CD4-positive, alpha-beta memory T cell (primary cell): ENCODE results near the gene CREB3. TPM values are rescaled to one million over a fixed set of nuclear protein-coding genes. Genes with fewer than 3 reads are reported as not detected.

Experiments used
- CTCF ChIA-PET: fragments of 350-600 bp; sonication (Branson Sonifier 250); formaldehyde crosslinking; loops from one replicate; lab custom pipeline; 2021; ENCODE audit warnings: inconsistent platforms; ENCODE audit not compliant: partially characterized antibody; lab: Charles Lee
- POLR2A ChIA-PET: fragments of 350-600 bp; sonication (Branson Sonifier 250); formaldehyde crosslinking; loops from one replicate; lab custom pipeline; 2021; ENCODE audit not compliant: partially characterized antibody; lab: Charles Lee
- DNase-seq, 5 donors: peaks; one replicate each; pipeline versions ENCODE4 v3.0.0 to v3.0.0-alpha.2; 2020 to 2022; ENCODE audit warnings: mixed read lengths in 1 of 5
- H3K27ac ChIP-seq: one replicate; pipeline ENCODE4 v1.7.0; 2013; ENCODE audit warnings: low read depth, low read length
- H3K27me3 ChIP-seq: 2 replicates; pipeline ENCODE4 v1.7.0; 2013; ENCODE audit warnings: mild to moderate bottlenecking, low read length, moderate library complexity; ENCODE audit not compliant: insufficient read depth
- H3K36me3 ChIP-seq: 2 replicates; pipeline ENCODE4 v1.7.0; 2013; ENCODE audit warnings: mild to moderate bottlenecking, low read length, moderate library complexity; ENCODE audit not compliant: insufficient read depth
- H3K4me1 ChIP-seq: 2 replicates; pipeline ENCODE4 v1.7.0; 2013; ENCODE audit warnings: mild to moderate bottlenecking, low read length, moderate library complexity; ENCODE audit not compliant: insufficient read depth
- H3K4me3 ChIP-seq, 2 donors: one replicate each; pipeline ENCODE4 v1.7.0; 2013; ENCODE audit warnings: low read length in 2 of 2, mild to moderate bottlenecking in 1 of 2
- H3K9me3 ChIP-seq, 2 donors: one replicate each; pipeline ENCODE4 v1.7.0; 2013; ENCODE audit warnings: low read length in 2 of 2, control low read depth in 1 of 2; ENCODE audit not compliant: control insufficient read depth in 1 of 2
- H3K27ac Mint-ChIP-seq, 7 donors: one replicate each; pipeline ENCODE4 v1.8.0; 2020 to 2021; ENCODE audit warnings: mixed read lengths in 7 of 7, mild to moderate bottlenecking in 6 of 7, inconsistent platforms in 3 of 7, moderate library complexity in 3 of 7
- H3K27me3 Mint-ChIP-seq, 2 donors: one replicate each; pipeline ENCODE4 v1.8.0; 2020 to 2021; ENCODE audit warnings: mixed read lengths in 2 of 2
- H3K36me3 Mint-ChIP-seq, 2 donors: one replicate each; pipeline ENCODE4 v1.8.0; 2020 to 2021; ENCODE audit warnings: mixed read lengths in 2 of 2, inconsistent platforms in 1 of 2, mild to moderate bottlenecking in 1 of 2
- H3K4me1 Mint-ChIP-seq, 4 donors: one replicate each; pipeline ENCODE4 v1.8.0; 2020 to 2021; ENCODE audit warnings: mixed read lengths in 4 of 4, mild to moderate bottlenecking in 1 of 4
- H3K4me3 Mint-ChIP-seq, 8 donors: one replicate each; pipeline ENCODE4 v1.8.0; 2020 to 2021; ENCODE audit warnings: mixed read lengths in 8 of 8, mild to moderate bottlenecking in 7 of 8, moderate library complexity in 6 of 8, inconsistent platforms in 3 of 8
- H3K9me3 Mint-ChIP-seq, 8 donors: one replicate each; pipeline ENCODE4 v1.8.0; 2020 to 2021; ENCODE audit warnings: mixed read lengths in 8 of 8, mild to moderate bottlenecking in 5 of 8, inconsistent platforms in 3 of 8, moderate library complexity in 1 of 8
- intact Hi-C: fragments of 100-400 bp; cut with micrococcal nuclease; formaldehyde crosslinking; loops from one replicate; pipeline ENCODE4 v1.15.1; 2023
- polyA plus RNA-seq, 2 donors: library from polyadenylated mRNA; unstranded; fragments of 300-500 nt; fragmentation: Illumina TruSeq; gene quantifications; one replicate each; pipeline ENCODE4 v1.2.3, GENCODE V29; 2021
- total RNA-seq, 2 experiments: library from RNA; stranded (reverse); gene quantifications; one replicate each; pipeline ENCODE4 v1.2.3, GENCODE V29; 2021

Gene CREB3
- total and polyA plus RNA-seq, 4 experiments from 2014 or later, result 24.8 to 59.7 (median 35.3) TPM

DNA sequence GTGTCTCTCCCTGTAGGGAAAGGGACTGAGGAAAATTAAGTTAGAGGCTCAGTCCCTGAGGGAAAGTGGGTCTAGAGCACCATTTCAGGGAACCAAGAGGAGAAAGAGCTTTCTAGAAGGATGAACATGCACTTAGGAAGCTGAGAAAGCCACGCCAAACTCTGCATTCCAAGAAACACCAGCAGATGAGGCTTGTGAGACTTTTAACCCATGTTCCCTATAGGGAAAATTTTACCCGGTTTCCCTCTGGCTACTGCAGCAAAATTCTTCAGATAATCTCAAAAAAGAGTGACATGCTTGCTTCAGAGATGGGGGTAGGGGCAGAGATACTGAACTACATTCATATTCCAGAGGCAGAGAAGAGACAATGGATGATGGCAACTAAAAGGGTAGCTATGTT, 9.0 kb upstream of the CREB3 start:
- H3K4me1 Mint-ChIP-seq, result peaks cover 3 to 15% (median 8%) of the 10 kb centered on the region in 4 donors
- ChIA-PET CTCF (interaction anchor here (0.8 to 1.6 kb wide), 3 partner anchors 27 to 76 kb away, joined by 3 to 6 read pairs (median 3); partner anchors contain the start of gene ARHGEF39), POLR2A (interaction anchor here (1.1 kb wide), 1 partner anchor 9 kb away, joined by 3 read pairs; no protein-coding TSS in a partner anchor)
- H3K27me3 ChIP-seq, result no peaks in the 10 kb centered on the region
- no peaks in the 10 kb centered on the region for H3K27me3 Mint-ChIP-seq
- no peak overlapping the region for H3K4me3 Mint-ChIP-seq
- peaks cover 56 to 75% of the 10 kb centered on the region in 2 donors for H3K36me3 Mint-ChIP-seq
- peaks cover 89% of the 10 kb centered on the region for H3K36me3 ChIP-seq
- DNase-seq, result no peak
- H3K27ac Mint-ChIP-seq, result peak overlapping the region in 1 of 7 donors; percentile 85
- peaks cover 20% of the 10 kb centered on the region for H3K4me1 ChIP-seq
- H3K27ac ChIP-seq, result no peak overlapping the region
- no peak overlapping the region for H3K4me3 ChIP-seq
- H3K9me3 Mint-ChIP-seq, result no peaks in the 10 kb centered on the region
- H3K9me3 ChIP-seq, result no peaks in the 10 kb centered on the region
- intact Hi-C loops, result no loop called here

DNA sequence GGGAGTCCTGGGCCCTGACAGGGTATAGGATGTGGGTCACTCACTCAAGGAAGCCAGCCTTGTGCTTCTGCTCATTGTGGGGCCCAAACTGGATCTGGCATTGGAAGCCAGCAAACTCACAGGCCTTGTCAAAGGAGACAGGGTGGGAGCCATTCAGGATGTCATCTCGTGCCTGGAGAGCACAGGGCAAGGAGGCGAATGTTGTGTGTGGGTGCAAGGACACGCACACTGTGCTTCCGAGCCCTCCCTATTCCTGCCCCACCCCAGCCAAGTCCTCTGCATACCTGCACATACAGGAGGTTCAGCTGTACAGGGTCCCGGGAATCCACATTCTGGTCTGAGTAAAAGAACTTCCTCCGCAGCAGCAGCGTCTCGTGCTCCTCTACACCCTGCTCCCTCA, 8.6 kb upstream of the CREB3 start:
- DNase-seq, result no peak
- Mint-ChIP-seq H3K27ac (peak overlapping the region in 3 of 7 donors; percentile 47 to 85 (median 71)), H3K4me1 (peaks cover 3 to 15% (median 8%) of the 10 kb centered on the region in 4 donors), H3K27me3 (no peaks in the 10 kb centered on the region), H3K9me3 (no peaks in the 10 kb centered on the region), H3K4me3 (no peak overlapping the region), H3K36me3 (peaks cover 55 to 73% of the 10 kb centered on the region in 2 donors)
- ChIA-PET POLR2A (no interaction called here), CTCF (interaction anchor here (1.6 kb wide), 2 partner anchors 27 to 76 kb away, joined by 3 to 6 read pairs; no protein-coding TSS in a partner anchor)
- no peak overlapping the region for H3K27ac ChIP-seq
- intact Hi-C loops, result no loop called here
- peaks cover 84% of the 10 kb centered on the region for H3K36me3 ChIP-seq
- H3K27me3 ChIP-seq, result no peaks in the 10 kb centered on the region
- peaks cover 24% of the 10 kb centered on the region for H3K4me1 ChIP-seq
- H3K4me3 ChIP-seq, result no peak overlapping the region
- H3K9me3 ChIP-seq, result no peaks in the 10 kb centered on the region

DNA sequence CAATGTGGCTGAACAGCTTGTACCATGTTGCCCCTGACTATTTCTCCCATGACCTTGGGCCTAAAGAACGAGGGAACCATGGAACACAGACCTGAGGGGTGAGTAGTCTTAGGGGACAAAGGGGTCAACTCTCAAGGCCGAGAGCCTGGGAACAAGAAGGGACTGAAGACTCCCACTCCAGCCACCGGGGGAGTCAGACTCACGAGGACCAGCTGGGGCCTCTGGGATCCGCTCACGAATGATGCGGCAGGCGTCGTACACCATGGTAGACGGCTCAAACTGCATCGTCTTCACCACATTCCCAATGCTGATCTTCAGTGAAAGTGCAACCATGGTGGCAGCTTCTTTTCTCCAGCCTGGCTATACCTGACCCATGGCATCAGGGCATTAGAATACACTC, 7.1 kb upstream of the CREB3 start:
- Histone ChIP-seq H3K4me1 (peaks cover 39% of the 10 kb centered on the region), H3K27me3 (no peaks in the 10 kb centered on the region), H3K9me3 (no peaks in the 10 kb centered on the region), H3K27ac (no peak overlapping the region), H3K4me3 (no peak overlapping the region), H3K36me3 (peaks cover 70% of the 10 kb centered on the region)
- ChIA-PET POLR2A (interaction anchor here (0.6 to 0.7 kb wide), 2 partner anchors 10 to 15 kb away, joined by 3 to 4 read pairs; no protein-coding TSS in a partner anchor), CTCF (interaction anchor here (1.3 to 9.3 kb wide), 3 partner anchors 10 to 30 kb away, joined by 3 to 118 read pairs (median 8); no protein-coding TSS in a partner anchor)
- Mint-ChIP-seq H3K9me3 (no peaks in the 10 kb centered on the region), H3K4me3 (no peak overlapping the region), H3K4me1 (peaks cover 3 to 15% (median 10%) of the 10 kb centered on the region in 4 donors), H3K36me3 (peaks cover 47 to 59% of the 10 kb centered on the region in 2 donors), H3K27ac (peak overlapping the region in 2 of 7 donors; percentile 15 to 35), H3K27me3 (no peaks in the 10 kb centered on the region)
- intact Hi-C loops, result no loop called here
- DNase-seq, result no peak

DNA sequence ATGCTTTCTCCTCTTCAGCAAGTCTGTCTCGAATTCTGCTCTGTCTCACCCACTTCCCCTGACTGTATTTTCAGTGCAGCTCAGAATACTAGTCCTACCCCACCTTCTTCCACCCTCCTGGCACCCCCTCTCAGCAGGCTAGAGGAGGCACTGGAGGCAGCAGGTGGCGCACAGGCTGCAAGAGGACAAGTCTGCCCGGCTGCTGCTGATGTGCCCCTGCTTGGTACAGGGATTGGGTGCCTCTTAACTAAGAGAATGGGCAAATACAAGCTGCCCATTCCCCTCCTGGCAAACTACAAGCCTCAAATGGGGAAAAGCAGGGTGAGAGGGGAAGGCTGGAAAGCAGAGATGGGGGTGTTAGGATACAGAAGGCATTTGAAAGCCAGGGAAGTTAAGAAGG, 5.5 kb upstream of the CREB3 start:
- peak overlapping the region; percentile 33 for H3K27ac ChIP-seq
- peak in 3 of 5 donors; percentile 15 to 53 (median 16) for DNase-seq
- peaks cover 38 to 45% of the 10 kb centered on the region in 2 donors for H3K36me3 Mint-ChIP-seq
- H3K27me3 ChIP-seq, result no peaks in the 10 kb centered on the region
- H3K4me1 Mint-ChIP-seq, result peaks cover 0 to 20% (median 13%) of the 10 kb centered on the region in 4 donors
- H3K36me3 ChIP-seq, result peaks cover 54% of the 10 kb centered on the region
- H3K27me3 Mint-ChIP-seq, result no peaks in the 10 kb centered on the region
- CTCF ChIA-PET, result interaction anchor here (0.7 to 14.6 kb wide), 10 partner anchors 9 to 123 kb away, joined by 3 to 249 read pairs (median 12); partner anchors contain the start of genes CCDC107, GBA2, RGP1 and RMRP
- H3K9me3 Mint-ChIP-seq, result no peaks in the 10 kb centered on the region
- H3K9me3 ChIP-seq, result no peaks in the 10 kb centered on the region
- H3K4me3 ChIP-seq, result no peak overlapping the region
- POLR2A ChIA-PET, result interaction anchor here (0.9 to 6.5 kb wide), 4 partner anchors 9 to 79 kb away, joined by 3 to 174 read pairs (median 6); partner anchors contain the start of gene SIT1
- H3K4me3 Mint-ChIP-seq, result peak overlapping the region in 5 of 8 donors; percentile 47 to 74 (median 67)
- intact Hi-C loops, result no loop called here
- H3K27ac Mint-ChIP-seq, result peak overlapping the region in 5 of 7 donors; percentile 84 to 89 (median 88)
- peaks cover 52% of the 10 kb centered on the region for H3K4me1 ChIP-seq

DNA sequence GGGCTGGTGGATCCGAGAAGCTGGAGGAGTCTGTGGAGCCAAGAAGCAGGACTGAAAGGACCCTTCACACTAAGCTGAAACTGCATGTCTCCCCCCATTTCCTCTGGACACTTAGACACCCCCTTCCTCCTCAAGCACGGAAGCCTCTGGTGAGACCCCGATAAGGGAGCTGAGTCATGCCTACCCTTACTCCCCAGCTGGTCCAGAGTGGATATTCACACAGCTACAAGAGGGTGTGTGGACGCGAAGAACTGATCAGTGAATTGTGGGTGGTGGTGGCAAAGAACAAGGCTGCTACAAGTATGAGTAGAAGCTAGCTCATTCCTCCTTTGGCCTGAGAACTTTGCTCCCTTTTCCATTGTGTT, 4.8 kb upstream of the CREB3 start:
- Histone ChIP-seq H3K36me3 (peaks cover 47% of the 10 kb centered on the region), H3K27me3 (no peaks in the 10 kb centered on the region), H3K9me3 (no peaks in the 10 kb centered on the region), H3K4me3 (peak overlapping the region; percentile 19 to 26), H3K4me1 (peaks cover 54% of the 10 kb centered on the region), H3K27ac (peak overlapping the region; percentile 33)
- ChIA-PET POLR2A (interaction anchor here (0.6 to 6.5 kb wide), 12 partner anchors 11 to 122 kb away, joined by 3 to 174 read pairs (median 6); partner anchors contain the start of genes CCDC107, GBA2, RGP1 and RMRP), CTCF (interaction anchor here (1.1 to 14.6 kb wide), 15 partner anchors 9 to 124 kb away, joined by 3 to 249 read pairs (median 10); partner anchors contain the start of genes ARHGEF39, CCDC107, GBA2 and RGP1)
- H3K4me3 Mint-ChIP-seq, result no peak overlapping the region
- peaks cover 31 to 42% of the 10 kb centered on the region in 2 donors for H3K36me3 Mint-ChIP-seq
- peak overlapping the region in 1 of 7 donors; percentile 9 for H3K27ac Mint-ChIP-seq
- H3K4me1 Mint-ChIP-seq, result peaks cover 5 to 20% (median 12%) of the 10 kb centered on the region in 4 donors
- no peaks in the 10 kb centered on the region for H3K27me3 Mint-ChIP-seq
- intact Hi-C loops, result loop anchor here (2.0 kb wide), 1 partner anchor 31 kb away; no protein-coding TSS in a partner anchor
- no peak for DNase-seq
- H3K9me3 Mint-ChIP-seq, result no peaks in the 10 kb centered on the region

DNA sequence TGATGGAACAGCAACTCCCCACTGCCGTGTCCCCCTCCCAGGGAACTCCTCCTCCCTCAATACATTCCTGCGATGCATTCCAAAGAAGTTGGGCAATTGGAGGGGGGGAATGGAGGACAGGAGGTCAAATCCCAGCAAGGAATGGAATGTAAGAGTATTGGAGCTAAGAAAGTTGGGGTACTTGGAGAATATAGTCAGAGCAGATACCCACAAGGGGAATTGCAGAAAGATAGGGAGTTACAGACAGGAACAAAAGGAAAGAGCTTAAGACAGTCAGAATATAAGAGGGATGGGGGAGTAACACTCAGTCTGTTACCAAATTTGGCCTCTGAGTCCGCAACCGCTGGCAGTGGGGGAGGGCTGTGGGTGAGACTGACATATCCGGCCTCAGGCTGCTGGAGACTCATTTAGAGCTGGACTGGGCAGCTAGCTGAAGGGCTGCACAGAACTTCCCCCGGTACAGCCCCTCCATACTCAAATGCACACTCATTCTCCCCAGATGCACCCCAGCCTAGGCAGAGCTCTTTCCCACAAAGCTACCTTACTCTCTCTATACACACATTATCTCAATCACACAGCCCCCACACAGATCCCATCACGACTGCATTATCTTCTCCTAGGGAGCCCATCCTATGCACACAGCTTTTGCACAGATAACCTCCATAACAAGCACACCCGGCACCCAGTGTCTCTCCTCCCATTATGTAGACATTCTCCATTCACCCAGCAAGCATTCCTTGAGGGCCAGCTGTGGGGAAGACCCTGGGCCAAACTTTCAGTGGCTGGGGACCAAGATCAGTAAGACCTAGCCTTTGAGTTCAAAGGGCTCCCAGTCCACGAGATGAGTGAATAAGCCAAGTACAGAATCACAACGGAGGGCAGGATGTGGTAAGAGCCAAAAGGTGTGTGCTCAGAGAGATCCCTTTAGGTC, 4.2 kb upstream of the CREB3 start:
- H3K27ac ChIP-seq, result peak overlapping the region; percentile 33
- CTCF ChIA-PET, result interaction anchor here (0.6 to 14.6 kb wide), 21 partner anchors 8 to 154 kb away, joined by 3 to 249 read pairs (median 6); partner anchors contain the start of genes ARHGEF39, CCDC107, GBA2 and RGP1
- peaks cover 5 to 24% (median 17%) of the 10 kb centered on the region in 4 donors for H3K4me1 Mint-ChIP-seq

More for the DNA sequence above, 4.2 kb upstream of the CREB3 start:
- Histone ChIP-seq H3K27me3 (no peaks in the 10 kb centered on the region), H3K4me1 (peaks cover 61% of the 10 kb centered on the region), H3K36me3 (peaks cover 43% of the 10 kb centered on the region), H3K4me3 (peak overlapping the region; percentile 19 to 26), H3K9me3 (no peaks in the 10 kb centered on the region)
- no peak overlapping the region for H3K27ac Mint-ChIP-seq
- DNase-seq, result peak; percentile 37 to 71 (median 45)
- H3K36me3 Mint-ChIP-seq, result peaks cover 26 to 43% of the 10 kb centered on the region in 2 donors
- intact Hi-C loops, result loop anchor here (2.0 kb wide), 1 partner anchor 32 kb away; no protein-coding TSS in a partner anchor
- H3K27me3 Mint-ChIP-seq, result no peaks in the 10 kb centered on the region
- POLR2A ChIA-PET, result interaction anchor here (0.6 to 6.5 kb wide), 17 partner anchors 11 to 124 kb away, joined by 3 to 174 read pairs (median 5); partner anchors contain the start of genes CCDC107, GBA2, HINT2 and RGP1
- no peak overlapping the region for H3K4me3 Mint-ChIP-seq
- no peaks in the 10 kb centered on the region for H3K9me3 Mint-ChIP-seq
